ENCODE measurements around the gene CERS3.

- TF ChIP-seq CTCF (IDR thresholded peaks at IDR 0.05): no peak
- no peak for TF ChIP-seq SIN3A (IDR thresholded peaks at IDR 0.05; ENCODE audit: borderline replicate concordance, insufficient read depth, low read depth, low read length)
These were observed 143.3 kb downstream of the CERS3 start for GRCh38 chr15:100385300-100386050.

Measured in Panc1 (cell line).